Measurements from ENCODE around the gene ANKFN1. TPM values are rescaled to one million over a fixed set of nuclear protein-coding genes. Genes with fewer than 3 reads are reported as not detected.

The ANKFN1 gene
- total and polyA plus RNA-seq, 2 donors from 2014 or later = 0.19 TPM; not detected in 1

- intact Hi-C loops (cut with DNase I) = no loop called here
- Histone ChIP-seq H3K27me3 (ENCODE audit: control insufficient read depth, insufficient read depth, low read length) (no peaks in the 10 kb centered on the region), H3K4me1 (ENCODE audit: control insufficient read depth in 2 of 3, insufficient read depth in 2 of 3, low read depth in 1 of 3, low read length in 3 of 3) (no peaks in the 10 kb centered on the region), H3K27ac (ENCODE audit: low read depth in 2 of 2, low read length in 2 of 2) (no peak overlapping the region), H3K9me3 (ENCODE audit: control insufficient read depth in 2 of 3, insufficient read depth in 1 of 3, low read length in 3 of 3) (no peaks in the 10 kb centered on the region), H3K4me3 (ENCODE audit: low read length in 3 of 3) (no peak overlapping the region), H3K9ac (ENCODE audit: low read length in 3 of 3) (no peak overlapping the region), H3K36me3 (ENCODE audit: control insufficient read depth in 2 of 3, insufficient read depth in 3 of 3, low read length in 3 of 3) (no peaks in the 10 kb centered on the region)
- no peak for DNase-seq
- TF ChIP-seq CTCF (IDR thresholded peaks at IDR 0.05; ENCODE audit: borderline replicate concordance, extremely low read depth, insufficient read depth) = no peak
- no peak for FAIRE-seq
Measured at GRCh38 chr17:56184650-56185049, 31.4 kb downstream of the ANKFN1 start.

- no peak for FAIRE-seq
- H3K4me3 ChIP-seq (ENCODE audit: low read length in 3 of 3) = no peak overlapping the region
- H3K9ac ChIP-seq (ENCODE audit: low read length in 3 of 3) = no peak overlapping the region
- no peaks in the 10 kb centered on the region for H3K27me3 ChIP-seq (ENCODE audit: control insufficient read depth, insufficient read depth, low read length)
- TF ChIP-seq CTCF (IDR thresholded peaks at IDR 0.05; ENCODE audit: borderline replicate concordance, extremely low read depth, insufficient read depth) = no peak
- no peak for DNase-seq
- no peaks in the 10 kb centered on the region for H3K9me3 ChIP-seq (ENCODE audit: control insufficient read depth in 2 of 3, insufficient read depth in 1 of 3, low read length in 3 of 3)
- intact Hi-C loops (cut with DNase I) = no loop called here
- H3K36me3 ChIP-seq (ENCODE audit: control insufficient read depth in 2 of 3, insufficient read depth in 3 of 3, low read length in 3 of 3) = no peaks in the 10 kb centered on the region
- H3K4me1 ChIP-seq (ENCODE audit: control insufficient read depth in 2 of 3, insufficient read depth in 2 of 3, low read depth in 1 of 3, low read length in 3 of 3) = no peaks in the 10 kb centered on the region
- no peak overlapping the region for H3K27ac ChIP-seq (ENCODE audit: low read depth in 2 of 2, low read length in 2 of 2)
Measured at GRCh38 chr17:56185491-56186221, 32.4 kb downstream of the ANKFN1 start.

GRCh38 chr17:56186222-56186786, 33.0 kb downstream of the ANKFN1 start:
- no peak for TF ChIP-seq CTCF (IDR thresholded peaks at IDR 0.05; ENCODE audit: borderline replicate concordance, extremely low read depth, insufficient read depth)
- Histone ChIP-seq H3K4me3 (ENCODE audit: low read length in 3 of 3) (no peak overlapping the region), H3K9me3 (ENCODE audit: control insufficient read depth in 2 of 3, insufficient read depth in 1 of 3, low read length in 3 of 3) (no peaks in the 10 kb centered on the region), H3K27me3 (ENCODE audit: control insufficient read depth, insufficient read depth, low read length) (no peaks in the 10 kb centered on the region), H3K27ac (ENCODE audit: low read depth in 2 of 2, low read length in 2 of 2) (no peak overlapping the region), H3K9ac (ENCODE audit: low read length in 3 of 3) (no peak overlapping the region), H3K36me3 (ENCODE audit: control insufficient read depth in 2 of 3, insufficient read depth in 3 of 3, low read length in 3 of 3) (no peaks in the 10 kb centered on the region), H3K4me1 (ENCODE audit: control insufficient read depth in 2 of 3, insufficient read depth in 2 of 3, low read depth in 1 of 3, low read length in 3 of 3) (no peaks in the 10 kb centered on the region)
- intact Hi-C loops (cut with DNase I) = no loop called here
- DNase-seq (no peak), FAIRE-seq (no peak)

All from kidney (tissue), 14 donors.